ENCODE data around the gene ODAPH. TPM values are rescaled to one million over a fixed set of nuclear protein-coding genes. Genes with fewer than 3 reads are reported as not detected.
"Not testable (repeated sequence)": the region's sequence is repeated elsewhere in the genome, so short reads cannot be mapped to it uniquely, and the experiment has no call there.

ODAPH gene
- total RNA-seq, 1 experiment from 2014 or later, result not detected

GRCh38 chr4:75533339-75533887, 22.5 kb upstream of the ODAPH start:
- H3K9me3 ChIP-seq, H3K4me3 ChIP-seq, H3K27me3 ChIP-seq, DNase-seq, H3K36me3 ChIP-seq: not testable (repeated sequence)

- H3K27me3 ChIP-seq, DNase-seq, H3K36me3 ChIP-seq, H3K9me3 ChIP-seq, H3K4me3 ChIP-seq: not testable (repeated sequence)
Measured at GRCh38 chr4:75533926-75534325, 21.9 kb upstream of the ODAPH start.

- not testable (repeated sequence) for H3K36me3 ChIP-seq, DNase-seq, H3K4me3 ChIP-seq, H3K9me3 ChIP-seq, H3K27me3 ChIP-seq
Measured at GRCh38 chr4:75537308-75537707, 18.6 kb upstream of the ODAPH start.

GRCh38 chr4:75542824-75543223, 13.0 kb upstream of the ODAPH start:
- Histone ChIP-seq H3K27me3 (no peaks in the 10 kb centered on the region), H3K36me3 (no peaks in the 10 kb centered on the region), H3K9me3 (no peaks in the 10 kb centered on the region), H3K4me3 (no peak overlapping the region)
- DNase-seq, result peak; percentile 10

GRCh38 chr4:75544220-75544619, 11.6 kb upstream of the ODAPH start:
- not testable (repeated sequence) for H3K9me3 ChIP-seq, DNase-seq, H3K4me3 ChIP-seq, H3K27me3 ChIP-seq, H3K36me3 ChIP-seq

GRCh38 chr4:75544870-75545269, 11.0 kb upstream of the ODAPH start:
- Histone ChIP-seq H3K4me3 (no peak overlapping the region), H3K36me3 (no peaks in the 10 kb centered on the region), H3K27me3 (no peaks in the 10 kb centered on the region), H3K9me3 (no peaks in the 10 kb centered on the region)
- no peak for DNase-seq

- H3K9me3 ChIP-seq, result no peaks in the 10 kb centered on the region
- H3K27me3 ChIP-seq, result no peaks in the 10 kb centered on the region
- H3K4me3 ChIP-seq, result no peak overlapping the region
- no peaks in the 10 kb centered on the region for H3K36me3 ChIP-seq
- DNase-seq, result no peak
Measured at GRCh38 chr4:75545526-75545925, 10.3 kb upstream of the ODAPH start.

GRCh38 chr4:75547647-75548387, 8.0 kb upstream of the ODAPH start:
- Histone ChIP-seq H3K27me3 (no peaks in the 10 kb centered on the region), H3K9me3 (no peaks in the 10 kb centered on the region), H3K36me3 (no peaks in the 10 kb centered on the region), H3K4me3 (no peak overlapping the region)
- DNase-seq, result no peak

GRCh38 chr4:75549019-75549418, 6.8 kb upstream of the ODAPH start:
- no peaks in the 10 kb centered on the region for H3K27me3 ChIP-seq
- H3K4me3 ChIP-seq, result no peak overlapping the region

GRCh38 chr4:75552452-75552851, 3.4 kb upstream of the ODAPH start:
- no peaks in the 10 kb centered on the region for H3K27me3 ChIP-seq
- H3K36me3 ChIP-seq, result no peaks in the 10 kb centered on the region
- no peaks in the 10 kb centered on the region for H3K9me3 ChIP-seq
- no peak for DNase-seq
- no peak overlapping the region for H3K4me3 ChIP-seq

More at GRCh38 chr4:75549019-75549418, 6.8 kb upstream of the ODAPH start:
- Histone ChIP-seq H3K36me3 (no peaks in the 10 kb centered on the region), H3K9me3 (no peaks in the 10 kb centered on the region)
- DNase-seq, result no peak

GRCh38 chr4:75557696-75558095, 1.8 kb downstream of the ODAPH start:
- Histone ChIP-seq H3K4me3 (no peak overlapping the region), H3K27me3 (no peaks in the 10 kb centered on the region), H3K36me3 (no peaks in the 10 kb centered on the region), H3K9me3 (no peaks in the 10 kb centered on the region)
- DNase-seq, result no peak

- H3K27me3 ChIP-seq, result no peaks in the 10 kb centered on the region
- no peaks in the 10 kb centered on the region for H3K9me3 ChIP-seq
- no peak overlapping the region for H3K4me3 ChIP-seq
- no peak for DNase-seq
- no peaks in the 10 kb centered on the region for H3K36me3 ChIP-seq
Measured at GRCh38 chr4:75561789-75562188, 5.9 kb downstream of the ODAPH start.

- H3K4me3 ChIP-seq, result no peak overlapping the region
- no peaks in the 10 kb centered on the region for H3K9me3 ChIP-seq
- H3K27me3 ChIP-seq, result no peaks in the 10 kb centered on the region
- no peaks in the 10 kb centered on the region for H3K36me3 ChIP-seq
- no peak for DNase-seq
Measured at GRCh38 chr4:75564023-75564422, 8.2 kb downstream of the ODAPH start.

GRCh38 chr4:75565481-75565880, 9.6 kb downstream of the ODAPH start:
- no peaks in the 10 kb centered on the region for H3K9me3 ChIP-seq
- no peak for DNase-seq
- H3K4me3 ChIP-seq, result no peak overlapping the region
- H3K27me3 ChIP-seq, result no peaks in the 10 kb centered on the region
- H3K36me3 ChIP-seq, result no peaks in the 10 kb centered on the region

- no peak for DNase-seq
- Histone ChIP-seq H3K27me3 (no peaks in the 10 kb centered on the region), H3K4me3 (no peak overlapping the region), H3K36me3 (no peaks in the 10 kb centered on the region), H3K9me3 (no peaks in the 10 kb centered on the region)
Measured at GRCh38 chr4:75566911-75567310, 11.0 kb downstream of the ODAPH start.

GRCh38 chr4:75567725-75568124, 11.9 kb downstream of the ODAPH start:
- H3K4me3 ChIP-seq, result no peak overlapping the region
- no peaks in the 10 kb centered on the region for H3K36me3 ChIP-seq
- no peaks in the 10 kb centered on the region; the same call in 1 of the 2 replicates for H3K27me3 ChIP-seq
- H3K9me3 ChIP-seq, result no peaks in the 10 kb centered on the region
- DNase-seq, result no peak

GRCh38 chr4:75584067-75584466, 28.2 kb downstream of the ODAPH start:
- no peaks in the 10 kb centered on the region for H3K36me3 ChIP-seq
- H3K4me3 ChIP-seq, result no peak overlapping the region
- no peaks in the 10 kb centered on the region for H3K27me3 ChIP-seq
- no peak for DNase-seq
- H3K9me3 ChIP-seq, result no peaks in the 10 kb centered on the region

- Histone ChIP-seq H3K4me3 (no peak overlapping the region), H3K27me3 (no peaks in the 10 kb centered on the region), H3K36me3 (no peaks in the 10 kb centered on the region), H3K9me3 (no peaks in the 10 kb centered on the region)
- DNase-seq, result no peak
Measured at GRCh38 chr4:75593393-75593792, 37.5 kb downstream of the ODAPH start.

Measured in MG63 (cell line).